GM12891 (cell line): ENCODE results near the gene CNTNAP3.
"Not testable (repeated sequence)": the region's sequence is repeated elsewhere in the genome, so short reads cannot be mapped to it uniquely, and the experiment has no call there.

Source experiments
- DNase-seq: peaks from one replicate; pipeline ENCODE4 v3.0.0; 2011; ENCODE audit warnings: low spot score; ENCODE audit not compliant: insufficient read length
- FAIRE-seq: peaks from 2 replicates; lab custom pipeline; 2011; peaks lifted over from hg19 to GRCh38; lab: Jason Lieb, UNC

Gene CNTNAP3

DNA sequence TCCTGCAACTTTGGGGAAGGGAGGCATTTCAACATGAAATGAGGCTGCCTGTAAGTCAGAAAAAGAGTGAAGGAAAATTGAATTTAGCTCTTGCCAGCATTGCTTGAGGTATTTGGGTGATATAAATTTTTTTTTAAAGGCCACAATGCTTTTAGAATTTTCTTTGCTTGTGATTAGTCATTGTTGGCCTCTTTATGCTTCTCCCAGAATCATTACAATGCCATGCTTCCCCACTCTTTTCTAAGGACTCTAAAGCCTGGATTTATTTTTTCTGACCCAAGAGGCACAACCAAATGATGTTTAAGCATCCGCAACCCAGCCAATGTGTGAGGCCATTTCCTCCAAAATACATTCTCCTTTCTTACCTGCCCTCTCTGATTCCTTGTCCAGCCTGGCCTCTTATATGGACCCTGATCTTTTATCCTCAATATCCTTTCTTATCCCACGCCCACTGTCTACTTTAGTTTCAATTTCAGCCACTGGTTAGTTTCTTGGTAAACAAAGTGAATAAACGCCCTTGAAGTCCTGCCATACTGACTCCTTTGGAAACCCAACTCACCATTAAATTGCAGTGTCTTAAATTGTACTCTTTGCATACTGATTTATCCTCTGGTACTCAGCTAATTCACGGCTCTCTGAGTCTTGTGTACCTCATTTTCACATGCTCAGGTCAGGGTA is 261.9 kb downstream of the CNTNAP3 start:
- DNase-seq, FAIRE-seq: not testable (repeated sequence)
